Ecto neural progenitor cell (in vitro differentiated cells): ENCODE data around the gene RNU7-1.

ENCODE experiments used
- DNase-seq: peaks from one replicate; pipeline ENCODE4 v3.0.0-alpha.2; 2018; ENCODE audit warnings: low spot score

Gene RNU7-1

GRCh38 chr12:6965026-6965661 is 21.5 kb downstream of the RNU7-1 start:
- peak; percentile 93 for DNase-seq

- DNase-seq: peak; percentile 32
Observed at GRCh38 chr12:6965714-6966113, 22.1 kb downstream of the RNU7-1 start.

DNA sequence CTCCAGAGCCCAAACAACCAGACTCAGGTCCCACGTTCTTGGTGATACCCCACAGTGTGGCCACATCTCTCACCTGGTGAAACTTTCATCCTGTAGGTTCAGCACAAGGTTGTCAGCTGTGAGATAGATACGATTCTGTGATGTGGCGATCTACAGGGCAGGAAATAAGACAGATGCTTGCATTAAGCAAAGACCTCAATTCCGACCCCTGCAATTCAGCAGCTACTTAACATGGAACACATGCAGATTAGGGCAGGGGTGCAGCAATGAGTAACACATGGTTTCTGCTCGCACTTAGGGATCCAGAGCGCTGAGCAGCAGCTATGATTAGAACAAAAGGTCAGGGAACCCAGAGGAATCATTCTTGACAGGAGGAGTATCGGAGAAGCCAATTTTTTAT is 22.7 kb downstream of the RNU7-1 start:
- peak; percentile 36 for DNase-seq

DNA sequence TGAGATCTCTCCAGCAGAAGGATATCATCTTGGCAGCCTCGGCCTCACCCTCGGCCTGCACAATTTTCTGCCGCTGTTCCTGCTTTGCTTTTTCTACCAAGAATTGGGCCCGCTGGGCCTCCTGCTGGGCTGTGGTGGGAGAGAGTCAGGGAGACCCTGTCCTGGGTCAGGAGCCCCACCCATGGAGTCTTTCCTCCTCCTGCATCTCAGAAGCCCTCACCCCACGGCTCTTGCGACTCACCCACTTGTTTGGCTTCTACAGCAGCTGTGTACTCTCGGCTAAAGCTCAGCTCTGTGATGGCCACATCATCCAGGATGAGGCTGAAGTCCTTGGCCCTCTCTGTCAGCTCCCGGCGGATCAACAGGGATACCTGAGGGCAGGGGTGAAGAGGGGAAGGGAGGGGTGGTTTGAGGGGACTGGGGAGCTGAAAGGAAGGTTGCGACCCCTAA is 24.1 kb downstream of the RNU7-1 start:
- DNase-seq: peak; percentile 41

DNA sequence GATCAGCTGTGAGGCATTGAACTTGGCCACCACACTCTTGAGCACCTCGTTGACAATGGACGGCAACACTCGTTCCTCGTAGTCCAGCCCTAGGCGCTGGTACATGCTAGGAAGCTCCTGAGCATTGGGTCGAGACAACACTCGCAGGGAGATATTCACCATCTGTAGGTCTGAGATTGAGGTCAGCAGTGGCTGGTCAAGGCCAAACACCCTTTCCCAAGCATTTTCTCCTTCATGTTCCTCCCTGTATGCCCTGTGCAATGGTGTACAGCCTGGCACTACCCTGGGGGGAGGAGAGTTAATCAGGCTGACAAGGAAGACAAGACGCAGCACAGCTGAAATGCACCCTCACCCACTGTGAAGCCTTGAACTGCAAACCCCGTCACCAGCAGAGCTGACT is 24.8 kb downstream of the RNU7-1 start:
- peak; percentile 42 for DNase-seq

GRCh38 chr12:6970096-6970527 is 26.5 kb downstream of the RNU7-1 start:
- DNase-seq: no peak

GRCh38 chr12:6974180-6974579 is 30.6 kb downstream of the RNU7-1 start:
- DNase-seq: peak; percentile 36

- DNase-seq: no peak
Observed at GRCh38 chr12:6975297-6976032, 31.8 kb downstream of the RNU7-1 start.

- no peak for DNase-seq
Observed at GRCh38 chr12:6977653-6978052, 34.0 kb downstream of the RNU7-1 start.

DNA sequence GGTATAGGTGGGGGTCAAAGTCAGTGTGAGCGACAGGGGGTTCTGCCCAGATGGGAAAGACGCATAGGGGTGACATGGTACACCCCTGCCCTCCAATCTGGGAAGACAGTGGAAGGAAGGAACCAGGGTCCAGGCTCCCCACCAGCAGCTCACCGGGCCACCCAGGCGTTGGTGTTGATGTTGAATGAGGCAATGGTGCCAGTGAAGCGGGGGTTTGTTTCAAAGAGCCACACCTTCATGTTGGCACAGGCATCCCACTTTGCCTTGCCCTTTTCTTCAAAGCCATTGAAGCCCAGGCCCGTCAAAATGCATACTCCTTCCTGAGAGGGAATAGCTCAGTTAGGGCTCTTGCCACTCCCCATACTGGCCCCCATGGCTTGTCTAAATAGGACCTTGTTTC is 34.6 kb downstream of the RNU7-1 start:
- DNase-seq: no peak

- no peak for DNase-seq
Observed at GRCh38 chr12:6978611-6979011, 35.0 kb downstream of the RNU7-1 start.

- no peak for DNase-seq
Observed at GRCh38 chr12:6979021-6979420, 35.4 kb downstream of the RNU7-1 start.

DNA sequence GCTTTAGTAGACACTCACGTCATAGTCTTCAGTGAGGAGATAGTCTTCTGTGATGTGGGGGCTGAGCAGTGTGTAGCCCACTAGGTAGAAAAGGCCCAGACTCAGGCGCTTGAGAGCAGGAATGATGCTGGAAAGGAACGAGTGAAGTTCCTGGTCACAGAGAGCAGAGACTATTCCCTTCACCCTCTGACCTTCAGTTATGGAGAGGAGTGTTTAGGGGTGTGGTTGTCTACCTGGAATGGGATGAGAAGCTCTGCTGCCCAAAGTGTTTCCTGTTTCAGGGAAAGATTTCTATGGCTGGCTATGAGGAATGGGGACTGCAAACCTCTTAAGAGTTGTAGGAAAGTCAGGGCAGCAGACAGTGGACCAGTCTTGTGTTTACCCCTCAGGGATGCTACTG is 35.8 kb downstream of the RNU7-1 start:
- no peak for DNase-seq

- no peak for DNase-seq
Observed at GRCh38 chr12:6980075-6980474, 36.5 kb downstream of the RNU7-1 start.

- no peak for DNase-seq
Observed at GRCh38 chr12:6980740-6981139, 37.1 kb downstream of the RNU7-1 start.

- DNase-seq: no peak
Observed at GRCh38 chr12:6981152-6982052, 37.8 kb downstream of the RNU7-1 start.

GRCh38 chr12:6982532-6982931 is 38.9 kb downstream of the RNU7-1 start:
- no peak for DNase-seq

DNA sequence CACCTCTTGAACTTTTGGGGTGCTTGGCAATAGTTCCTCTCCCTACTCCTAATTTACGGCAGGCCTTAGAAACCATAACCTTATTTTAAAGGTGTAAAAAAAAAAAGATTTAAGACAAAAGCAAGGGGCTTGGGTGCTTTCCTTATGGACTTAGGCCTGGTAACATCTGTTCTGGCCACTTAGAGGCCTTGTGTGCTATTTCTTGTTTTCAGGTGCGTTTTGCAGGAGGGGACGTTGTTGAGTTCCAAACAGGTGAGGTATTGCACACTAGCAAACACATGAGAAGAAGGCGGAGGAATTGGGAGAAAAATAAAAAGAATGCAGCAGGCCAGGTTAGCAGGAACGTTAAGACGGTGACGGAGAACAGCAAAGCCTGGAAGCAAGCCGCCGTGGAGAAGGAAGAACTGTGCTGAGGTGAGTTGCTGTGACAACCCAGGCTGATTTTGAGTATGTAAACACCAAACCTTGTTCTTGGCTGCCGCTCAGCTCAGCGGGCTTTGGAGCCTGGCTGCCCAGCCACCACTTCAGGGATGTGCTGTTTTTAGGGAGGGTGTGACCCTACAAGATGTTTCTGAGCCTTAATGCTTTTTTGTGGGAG is 44.4 kb downstream of the RNU7-1 start:
- no peak for DNase-seq
